ENCODE measurements around the gene GPI.

GPI gene

GRCh38 chr19:34337739-34338138 lies 27.3 kb upstream of the GPI start:
- in situ Hi-C loops (cut with MboI; ENCODE audit: low sequenced_read_pairs), result no loop called here

- in situ Hi-C loops (cut with MboI; ENCODE audit: low sequenced_read_pairs), result no loop called here
Measured at GRCh38 chr19:34341935-34342680, 22.9 kb upstream of the GPI start.

GRCh38 chr19:34343751-34344150 lies 21.2 kb upstream of the GPI start:
- in situ Hi-C loops (cut with MboI; ENCODE audit: low sequenced_read_pairs), result no loop called here

- in situ Hi-C loops (cut with MboI; ENCODE audit: low sequenced_read_pairs), result no loop called here
Measured at GRCh38 chr19:34345947-34346351, 19.0 kb upstream of the GPI start.

GRCh38 chr19:34347561-34348165 lies 17.3 kb upstream of the GPI start:
- in situ Hi-C loops (cut with MboI; ENCODE audit: low sequenced_read_pairs), result no loop called here

- in situ Hi-C loops (cut with MboI; ENCODE audit: low sequenced_read_pairs), result no loop called here
Measured at GRCh38 chr19:34348899-34349487, 16.0 kb upstream of the GPI start.

DNA sequence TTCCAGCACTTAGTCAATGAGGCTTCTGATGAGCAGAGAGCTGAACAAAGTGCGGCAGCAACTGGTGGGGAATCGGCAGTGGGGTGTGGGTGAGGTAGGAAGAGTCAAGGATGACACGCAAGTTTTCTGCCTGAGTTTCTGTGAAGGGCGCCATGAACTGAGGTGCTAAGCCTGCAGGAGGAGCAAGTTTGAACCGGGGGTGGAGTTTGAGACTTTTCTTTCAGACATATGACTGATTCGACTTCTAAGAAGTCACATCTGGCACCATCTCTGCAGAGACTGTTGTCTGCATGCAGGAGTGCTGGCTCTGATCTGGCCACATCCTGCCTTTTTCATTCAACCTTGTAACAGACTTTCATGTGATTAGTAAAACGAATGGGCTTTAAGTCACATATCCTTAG lies 14.8 kb upstream of the GPI start:
- in situ Hi-C loops (cut with MboI; ENCODE audit: low sequenced_read_pairs), result no loop called here

DNA sequence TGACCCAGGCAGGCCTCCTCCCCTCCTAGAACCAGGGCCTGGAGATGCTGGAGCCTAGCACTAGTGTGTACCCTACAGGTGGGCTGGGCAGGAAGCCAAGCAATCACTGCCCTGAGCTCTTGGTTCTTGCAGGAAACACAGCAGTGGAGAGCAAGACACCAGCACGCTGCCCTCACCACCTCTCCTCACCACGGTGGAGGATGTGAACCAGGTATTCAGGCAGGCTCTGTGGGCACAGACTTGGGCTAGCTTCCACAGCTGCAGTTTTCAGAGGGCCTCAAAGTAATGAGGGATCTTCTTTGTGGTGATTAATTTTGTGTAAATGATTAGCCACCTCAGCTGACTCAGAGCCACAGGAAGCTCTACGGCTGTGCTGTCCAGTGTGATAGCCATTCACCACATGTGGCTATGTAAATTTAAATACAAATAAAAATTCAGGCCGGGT lies 13.6 kb upstream of the GPI start:
- in situ Hi-C loops (cut with MboI; ENCODE audit: low sequenced_read_pairs), result no loop called here

DNA sequence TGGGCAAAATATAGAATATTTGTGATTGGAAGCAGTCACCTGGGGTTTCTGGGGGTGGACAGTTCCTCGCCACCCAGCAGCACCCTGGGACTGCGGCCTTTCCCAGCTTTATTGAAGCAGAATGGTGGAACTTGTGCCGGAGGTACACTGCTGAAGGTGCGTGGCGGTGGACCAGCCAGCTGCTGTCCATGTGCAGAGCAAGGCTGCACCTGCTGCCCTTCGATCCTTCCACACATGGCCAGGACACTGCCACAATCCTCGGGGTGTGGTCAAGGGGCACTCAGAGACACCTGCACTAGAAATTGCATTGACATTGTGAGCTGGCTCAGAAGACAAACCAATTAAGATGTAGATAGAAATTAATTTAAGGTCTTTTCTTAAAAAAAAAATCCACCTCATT lies 11.4 kb upstream of the GPI start:
- in situ Hi-C loops (cut with MboI; ENCODE audit: low sequenced_read_pairs), result no loop called here

- in situ Hi-C loops (cut with MboI; ENCODE audit: low sequenced_read_pairs), result no loop called here
Measured at GRCh38 chr19:34355201-34355600, 9.8 kb upstream of the GPI start.

DNA sequence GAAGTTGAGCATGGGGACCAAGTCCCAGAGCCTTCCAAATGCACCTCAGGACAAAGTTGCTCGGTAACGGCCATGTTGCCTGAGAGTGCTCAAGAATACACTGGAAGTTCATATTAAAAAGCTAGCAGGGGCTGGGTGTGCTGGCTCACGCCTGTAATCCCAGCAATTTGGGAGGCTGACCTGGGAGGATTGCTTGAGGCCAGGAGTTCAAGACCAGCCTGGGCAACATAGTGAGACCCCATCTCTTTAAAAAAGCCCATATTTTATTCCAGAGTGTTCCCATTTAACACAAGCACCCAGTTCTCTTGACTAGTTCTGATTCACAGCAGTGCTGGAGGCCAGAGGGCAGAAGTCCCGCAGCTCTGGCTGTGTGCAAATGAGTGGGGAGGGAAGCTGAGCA lies 8.1 kb upstream of the GPI start:
- in situ Hi-C loops (cut with MboI; ENCODE audit: low sequenced_read_pairs), result no loop called here

- in situ Hi-C loops (cut with MboI; ENCODE audit: low sequenced_read_pairs), result no loop called here
Measured at GRCh38 chr19:34357431-34357830, 7.6 kb upstream of the GPI start.

DNA sequence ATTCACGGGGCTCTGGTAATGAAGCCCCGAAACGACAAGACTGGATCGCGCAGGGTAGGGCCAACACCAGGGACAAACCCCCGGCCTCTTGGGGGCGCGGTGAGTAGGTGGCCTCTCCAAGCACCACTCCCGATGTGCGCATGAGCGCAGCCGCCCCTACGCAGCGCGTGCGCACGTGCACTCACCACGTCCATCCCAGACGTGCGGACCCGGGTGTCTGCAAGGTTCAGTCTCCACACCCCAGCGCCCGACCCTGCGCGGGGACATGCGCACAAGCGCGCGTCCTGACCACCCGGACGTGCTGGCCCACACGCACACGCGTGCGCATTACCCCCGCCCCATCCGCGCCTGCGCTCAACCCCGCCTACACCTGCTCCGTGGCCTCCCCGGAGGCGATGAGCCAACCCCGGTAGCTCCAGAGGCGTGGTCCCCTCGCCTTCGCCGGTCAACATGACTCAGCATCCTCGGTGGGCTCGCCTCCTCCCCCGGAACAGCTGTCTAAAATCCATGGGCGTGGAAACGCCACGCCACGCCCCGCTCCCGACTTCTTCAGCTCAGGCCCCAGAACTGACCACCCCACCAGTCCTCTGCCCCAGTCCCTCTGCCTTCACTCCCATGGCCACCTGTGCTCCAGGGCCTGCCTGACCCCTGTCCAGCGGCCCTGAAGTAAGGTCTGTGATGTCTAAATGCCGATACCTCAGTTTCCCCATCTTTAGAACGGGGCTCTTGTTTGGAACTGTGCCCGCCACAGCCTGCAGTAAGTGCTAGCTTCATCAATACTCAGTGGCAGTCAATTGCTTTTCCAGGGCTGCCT lies 5.6 kb upstream of the GPI start:
- in situ Hi-C loops (cut with MboI; ENCODE audit: low sequenced_read_pairs), result no loop called here

GRCh38 chr19:34359954-34360315 lies 5.1 kb upstream of the GPI start:
- in situ Hi-C loops (cut with MboI; ENCODE audit: low sequenced_read_pairs), result no loop called here

GRCh38 chr19:34360354-34360909 lies 4.6 kb upstream of the GPI start:
- in situ Hi-C loops (cut with MboI; ENCODE audit: low sequenced_read_pairs), result no loop called here

GRCh38 chr19:34362679-34363069 lies 2.3 kb upstream of the GPI start:
- in situ Hi-C loops (cut with MboI; ENCODE audit: low sequenced_read_pairs), result no loop called here

DNA sequence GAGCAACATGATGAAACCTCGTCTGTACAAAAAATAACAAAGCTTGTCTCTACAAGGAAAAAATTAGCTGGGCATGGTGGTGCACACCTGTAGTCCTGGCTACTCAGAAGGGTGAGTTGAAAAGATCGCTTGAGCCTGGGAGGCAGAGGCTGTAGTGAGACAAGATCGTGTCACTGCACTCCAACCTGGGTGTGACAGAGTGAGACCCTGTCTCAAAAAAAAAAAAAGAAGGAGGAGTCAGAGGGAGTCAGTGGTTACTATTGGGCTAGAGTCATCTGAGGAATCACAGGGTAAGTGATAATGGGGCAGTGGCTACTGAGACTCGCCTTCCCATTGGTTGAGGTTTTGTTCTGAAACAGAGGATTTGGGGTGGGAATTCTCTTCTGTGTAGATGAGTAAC lies 1.9 kb upstream of the GPI start:
- in situ Hi-C loops (cut with MboI; ENCODE audit: low sequenced_read_pairs), result no loop called here

DNA sequence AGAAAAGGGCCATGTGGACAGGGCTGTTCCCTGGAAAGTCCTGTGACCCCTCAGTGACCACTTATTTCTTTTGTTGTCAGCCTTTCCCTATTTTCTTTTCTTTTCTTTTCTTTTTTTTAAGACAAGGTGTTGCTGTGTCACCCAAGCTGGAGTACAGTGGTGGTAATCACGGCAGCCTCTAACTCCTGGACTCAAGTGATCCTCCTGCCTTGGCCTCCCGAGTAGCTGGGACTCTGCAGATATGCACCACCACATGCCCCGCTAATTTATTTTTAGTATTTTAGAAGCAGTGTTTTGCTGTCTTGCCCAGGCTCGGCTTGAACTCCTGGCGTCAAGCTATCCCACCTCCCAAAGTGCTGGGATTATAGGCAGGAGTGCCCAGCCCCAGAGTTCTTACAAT lies 1.1 kb upstream of the GPI start:
- in situ Hi-C loops (cut with MboI; ENCODE audit: low sequenced_read_pairs), result no loop called here

- in situ Hi-C loops (cut with MboI; ENCODE audit: low sequenced_read_pairs), result no loop called here
Measured at GRCh38 chr19:34364462-34364829, 550 bp upstream of the GPI start.

- in situ Hi-C loops (cut with MboI; ENCODE audit: low sequenced_read_pairs), result no loop called here
Measured at GRCh38 chr19:34365463-34366401, 736 bp downstream of the GPI start.

Measured in HL-60/S4 treated with phorbol 12-myristate 13-acetate at 8.2 ng/mL for 4 days and 3 days (cell line).